RWPE2 (cell line): Measurements from ENCODE around the gene MIS18BP1.
A peak's percentile ranks its signal among the peaks of the same experiment; 100 is the strongest.

Experiments
- ATAC-seq: fragments of 200-7000 bp; cut with Tn5 transposase; 3 replicates; pipeline ENCODE4 v1.9.1; 2021; ENCODE audit warnings: low read depth
- DNase-seq: peaks from one replicate; pipeline ENCODE4 v3.0.0-alpha.2; 2020; ENCODE audit warnings: low spot score
- H3K27ac ChIP-seq: fragments of 450-650 bp; 2 replicates; pipeline ENCODE4 v1.5.1; 2017; ENCODE audit warnings: mild to moderate bottlenecking; ENCODE audit not compliant: poor library complexity, severe bottlenecking
- H3K27me3 ChIP-seq: fragments of 250-450 bp; sonication (Bioruptor Pico); 2 replicates; pipeline ENCODE4 v1.5.1; 2021; ENCODE audit warnings: mild to moderate bottlenecking, moderate library complexity; ENCODE audit not compliant: insufficient read depth, poor library complexity, severe bottlenecking
- H3K36me3 ChIP-seq: fragments of 250-450 bp; sonication (Bioruptor Pico); 2 replicates; pipeline ENCODE4 v1.5.1; 2020; ENCODE audit warnings: low read depth, mild to moderate bottlenecking, moderate library complexity
- H3K4me1 ChIP-seq: fragments of 250-450 bp; sonication (Bioruptor Pico); 2 replicates; pipeline ENCODE4 v1.5.1; 2021; ENCODE audit warnings: mild to moderate bottlenecking, moderate library complexity; ENCODE audit not compliant: insufficient read depth, poor library complexity, severe bottlenecking
- H3K4me3 ChIP-seq: fragments of 250-450 bp; sonication (Bioruptor Pico); 2 replicates; pipeline ENCODE4 v1.5.1; 2021; ENCODE audit warnings: mild to moderate bottlenecking, moderate library complexity; ENCODE audit not compliant: severe bottlenecking
- H3K9me3 ChIP-seq: fragments of 250-450 bp; sonication (Bioruptor Pico); 2 replicates; pipeline ENCODE4 v1.5.1; 2021; ENCODE audit warnings: mild to moderate bottlenecking, moderate library complexity; ENCODE audit not compliant: severe bottlenecking
- CTCF ChIP-seq: fragments of 450-650 bp; IDR thresholded peaks from one replicate; pipeline ENCODE4 v1.5.1; 2017; ENCODE audit warnings: mild to moderate bottlenecking, moderate library complexity; ENCODE audit not compliant: poor library complexity, severe bottlenecking

MIS18BP1 gene

GRCh38 chr14:45262637-45263036 is 9.6 kb upstream of the MIS18BP1 start:
- Histone ChIP-seq H3K27ac (no peak overlapping the region), H3K4me3 (no peak overlapping the region), H3K36me3 (no peaks in the 10 kb centered on the region), H3K27me3 (no peaks in the 10 kb centered on the region), H3K4me1 (no peaks in the 10 kb centered on the region), H3K9me3 (peaks cover 9% of the 10 kb centered on the region)
- TF ChIP-seq CTCF, result no peak
- DNase-seq (no peak), ATAC-seq (no peak)

GRCh38 chr14:45261209-45261608 is 8.2 kb upstream of the MIS18BP1 start:
- H3K9me3 ChIP-seq, result peaks cover 10% of the 10 kb centered on the region
- TF ChIP-seq CTCF, result no peak
- no peaks in the 10 kb centered on the region for H3K36me3 ChIP-seq
- no peak for ATAC-seq
- H3K4me1 ChIP-seq, result no peaks in the 10 kb centered on the region
- no peak overlapping the region for H3K4me3 ChIP-seq
- no peak overlapping the region for H3K27ac ChIP-seq
- no peak for DNase-seq
- no peaks in the 10 kb centered on the region for H3K27me3 ChIP-seq

- ATAC-seq (no peak), DNase-seq (no peak)
- Histone ChIP-seq H3K9me3 (peaks cover 10% of the 10 kb centered on the region), H3K4me1 (peaks cover 6% of the 10 kb centered on the region), H3K27ac (no peak overlapping the region), H3K36me3 (no peaks in the 10 kb centered on the region), H3K4me3 (no peak overlapping the region), H3K27me3 (no peaks in the 10 kb centered on the region)
- no peak for TF ChIP-seq CTCF
These were observed 5.8 kb upstream of the MIS18BP1 start for GRCh38 chr14:45258805-45259204.

- H3K4me3 ChIP-seq, result no peak overlapping the region
- no peak for DNase-seq
- H3K27me3 ChIP-seq, result no peaks in the 10 kb centered on the region
- H3K27ac ChIP-seq, result no peak overlapping the region
- H3K4me1 ChIP-seq, result peaks cover 6% of the 10 kb centered on the region
- TF ChIP-seq CTCF, result no peak
- peaks cover 10% of the 10 kb centered on the region for H3K9me3 ChIP-seq
- ATAC-seq, result no peak
- no peaks in the 10 kb centered on the region for H3K36me3 ChIP-seq
These were observed 5.1 kb upstream of the MIS18BP1 start for GRCh38 chr14:45258073-45258472.

GRCh38 chr14:45254771-45255170 is 1.8 kb upstream of the MIS18BP1 start:
- H3K27ac ChIP-seq, result peak overlapping the region; percentile 93
- ATAC-seq (no peak), DNase-seq (no peak)

More at GRCh38 chr14:45254771-45255170, 1.8 kb upstream of the MIS18BP1 start:
- H3K27me3 ChIP-seq, result no peaks in the 10 kb centered on the region
- peaks cover 16% of the 10 kb centered on the region for H3K4me1 ChIP-seq
- H3K4me3 ChIP-seq, result no peak overlapping the region
- H3K9me3 ChIP-seq, result peaks cover 10% of the 10 kb centered on the region
- no peak for TF ChIP-seq CTCF
- no peaks in the 10 kb centered on the region for H3K36me3 ChIP-seq
